Measurements from ENCODE around the gene ROR2. TPM values are rescaled to one million over a fixed set of nuclear protein-coding genes. Genes with fewer than 3 reads are reported as not detected.
"Not testable (repeated sequence)": the region's sequence is repeated elsewhere in the genome, so short reads cannot be mapped to it uniquely, and the experiment has no call there.

Gene ROR2
- total and polyA plus RNA-seq, 2 donors (not counting 3 experiments of a cell fraction or from before 2014, with no cell fraction given): not detected

GRCh38 chr9:91911657-91912056 is 38.4 kb downstream of the ROR2 start:
- Histone ChIP-seq H3K27ac (ENCODE audit: insufficient read depth, low read depth, low read length) (no peak overlapping the region), H3K4me2 (ENCODE audit: insufficient read depth, low read length) (no peak overlapping the region), H3K27me3 (ENCODE audit: control insufficient read depth in 2 of 2, insufficient read depth in 2 of 2, low read length in 2 of 2) (no peaks in the 10 kb centered on the region), H3K9me1 (replicated peaks; ENCODE audit: control insufficient read depth, extremely low read depth, insufficient read depth, low read length) (no peaks in the 10 kb centered on the region), H3K4me3 (replicated peaks in 1 of 3; ENCODE audit: insufficient read depth in 1 of 3, low read depth in 1 of 3, low read length in 3 of 3) (no peak overlapping the region), H4K20me1 (replicated peaks; ENCODE audit: control insufficient read depth, extremely low read depth, insufficient read depth, low read length) (no peaks in the 10 kb centered on the region), H2AFZ (ENCODE audit: low read depth, low read length) (no peak overlapping the region), H3K9me3 (replicated peaks; ENCODE audit: control insufficient read depth, insufficient read depth, low read length) (no peaks in the 10 kb centered on the region), H3K79me2 (ENCODE audit: control insufficient read depth, insufficient read depth, low read length) (no peaks in the 10 kb centered on the region), H3K4me1 (ENCODE audit: control insufficient read depth, extremely low read depth, insufficient read depth, low read length) (no peaks in the 10 kb centered on the region), H3K36me3 (ENCODE audit: control insufficient read depth in 2 of 2, extremely low read depth in 1 of 2, insufficient read depth in 2 of 2, low read length in 2 of 2) (no peaks in the 10 kb centered on the region), H3K9ac (replicated peaks; ENCODE audit: extremely low read depth, insufficient read depth, low read length) (no peak overlapping the region)
- ChIA-PET CTCF (no interaction called here), POLR2A (no interaction called here)
- FAIRE-seq (no peak), DNase-seq (ENCODE audit: low read depth, low spot score) (no peak)
- dilution Hi-C loops (cut with MboI; ENCODE audit: extremely low pct_ligation_motif_present, low sequenced_read_pairs) (no loop called here), intact Hi-C loops (cut with micrococcal nuclease) (no loop called here)
- no peak for TF ChIP-seq POLR2AphosphoS5 (IDR thresholded peaks at IDR 0.05; ENCODE audit: insufficient read depth, low read depth, low read length)
- BruUV-seq (replicated peaks): no TSS peak

GRCh38 chr9:91909256-91909655 is 40.8 kb downstream of the ROR2 start:
- H3K9ac ChIP-seq (replicated peaks; ENCODE audit: extremely low read depth, insufficient read depth, low read length); H3K4me3 ChIP-seq (replicated peaks in 1 of 3; ENCODE audit: insufficient read depth in 1 of 3, low read depth in 1 of 3, low read length in 3 of 3); intact Hi-C loops (cut with micrococcal nuclease); H3K27me3 ChIP-seq (ENCODE audit: control insufficient read depth in 2 of 2, insufficient read depth in 2 of 2, low read length in 2 of 2); H3K9me1 ChIP-seq (replicated peaks; ENCODE audit: control insufficient read depth, extremely low read depth, insufficient read depth, low read length); dilution Hi-C loops (cut with MboI; ENCODE audit: extremely low pct_ligation_motif_present, low sequenced_read_pairs); FAIRE-seq; H3K27ac ChIP-seq (ENCODE audit: insufficient read depth, low read depth, low read length); H4K20me1 ChIP-seq (replicated peaks; ENCODE audit: control insufficient read depth, extremely low read depth, insufficient read depth, low read length); H3K79me2 ChIP-seq (ENCODE audit: control insufficient read depth, insufficient read depth, low read length); DNase-seq (ENCODE audit: low read depth, low spot score); H3K4me1 ChIP-seq (ENCODE audit: control insufficient read depth, extremely low read depth, insufficient read depth, low read length); H2AFZ ChIP-seq (ENCODE audit: low read depth, low read length); H3K9me3 ChIP-seq (replicated peaks; ENCODE audit: control insufficient read depth, insufficient read depth, low read length); POLR2A ChIA-PET; H3K36me3 ChIP-seq (ENCODE audit: control insufficient read depth in 2 of 2, extremely low read depth in 1 of 2, insufficient read depth in 2 of 2, low read length in 2 of 2); BruUV-seq (replicated peaks); H3K4me2 ChIP-seq (ENCODE audit: insufficient read depth, low read length): not testable (repeated sequence)
- CTCF ChIA-PET: interaction anchor here (1.0 kb wide), 1 partner anchor 9 kb away, joined by 3 read pairs; no protein-coding TSS in a partner anchor

- H3K4me3 ChIP-seq (replicated peaks in 1 of 3; ENCODE audit: insufficient read depth in 1 of 3, low read depth in 1 of 3, low read length in 3 of 3): no peak overlapping the region
- H3K9me3 ChIP-seq (replicated peaks; ENCODE audit: control insufficient read depth, insufficient read depth, low read length): no peaks in the 10 kb centered on the region
- no peak overlapping the region for H3K4me2 ChIP-seq (ENCODE audit: insufficient read depth, low read length)
- no peaks in the 10 kb centered on the region for H3K79me2 ChIP-seq (ENCODE audit: control insufficient read depth, insufficient read depth, low read length)
- FAIRE-seq: no peak
- no peaks in the 10 kb centered on the region for H3K36me3 ChIP-seq (ENCODE audit: control insufficient read depth in 2 of 2, extremely low read depth in 1 of 2, insufficient read depth in 2 of 2, low read length in 2 of 2)
- no peak for TF ChIP-seq FOS (IDR thresholded peaks at IDR 0.05; ENCODE audit: borderline replicate concordance, insufficient read depth, low read length)
- TF ChIP-seq JUN (IDR thresholded peaks at IDR 0.05; ENCODE audit: borderline replicate concordance, insufficient read depth, insufficient read length, low read depth): no peak
- no peak for TF ChIP-seq POLR2A (IDR thresholded peaks at IDR 0.05; ENCODE audit: low read depth, low read length)
- TF ChIP-seq MAX (IDR thresholded peaks at IDR 0.05; ENCODE audit: insufficient read depth, insufficient read length): no peak
- no peak for TF ChIP-seq GATA2 (IDR thresholded peaks at IDR 0.05; ENCODE audit: insufficient read depth, insufficient read length, low read depth, low read length)
- TF ChIP-seq EZH2 (IDR thresholded peaks at IDR 0.05; ENCODE audit: borderline replicate concordance, low read depth, low read length, severe bottlenecking): no peak
- no peak for TF ChIP-seq CTCF (IDR thresholded peaks at IDR 0.05; ENCODE audit: extremely low read depth in 1 of 2, insufficient read depth in 1 of 2, low read depth in 1 of 2, low read length in 2 of 2)
- TF ChIP-seq POLR2AphosphoS5 (IDR thresholded peaks at IDR 0.05; ENCODE audit: insufficient read depth, low read depth, low read length): no peak
- H4K20me1 ChIP-seq (replicated peaks; ENCODE audit: control insufficient read depth, extremely low read depth, insufficient read depth, low read length): no peaks in the 10 kb centered on the region
- BruUV-seq (replicated peaks): no TSS peak
- H3K9ac ChIP-seq (replicated peaks; ENCODE audit: extremely low read depth, insufficient read depth, low read length): no peak overlapping the region
- H2AFZ ChIP-seq (ENCODE audit: low read depth, low read length): no peak overlapping the region
- H3K27ac ChIP-seq (ENCODE audit: insufficient read depth, low read depth, low read length): no peak overlapping the region
- H3K27me3 ChIP-seq (ENCODE audit: control insufficient read depth in 2 of 2, insufficient read depth in 2 of 2, low read length in 2 of 2): no peaks in the 10 kb centered on the region
- DNase-seq (ENCODE audit: low read depth, low spot score): no peak
- intact Hi-C loops (cut with micrococcal nuclease) (no loop called here), dilution Hi-C loops (cut with MboI; ENCODE audit: extremely low pct_ligation_motif_present, low sequenced_read_pairs) (no loop called here)
- H3K4me1 ChIP-seq (ENCODE audit: control insufficient read depth, extremely low read depth, insufficient read depth, low read length): no peaks in the 10 kb centered on the region
- H3K9me1 ChIP-seq (replicated peaks; ENCODE audit: control insufficient read depth, extremely low read depth, insufficient read depth, low read length): no peaks in the 10 kb centered on the region
- CTCF ChIA-PET: no interaction called here
- POLR2A ChIA-PET: no interaction called here
Observed at GRCh38 chr9:91908746-91909145, 41.3 kb downstream of the ROR2 start.

Measured in endothelial cell of umbilical vein (primary cell).